GM12878 (cell line): ENCODE measurements around the gene ERFL. TPM values are rescaled to one million over a fixed set of nuclear protein-coding genes. Genes with fewer than 3 reads are reported as not detected.

Experiments
- BRCA1 ChIP-seq: IDR thresholded peaks from 2 replicates; pipeline ENCODE4 v1.6.1; 2011; ENCODE audit warnings: low read depth, low read length, improper control_type of control experiment
- EGR1 ChIP-seq, 2 experiments: IDR thresholded peaks; 1 replicate in 1 of 2; 2 replicates in 1 of 2; pipeline ENCODE4 v1.6.1; 2011 to 2012; ENCODE audit warnings: low read depth in 2 of 2, low read length in 2 of 2, borderline replicate concordance in 1 of 2, mild to moderate bottlenecking in 1 of 2, moderate library complexity in 1 of 2
- HSF1 ChIP-seq: fragments of 150-350 bp; IDR thresholded peaks from 2 replicates; pipeline ENCODE4 v1.6.1; 2014; ENCODE audit warnings: mild to moderate bottlenecking, low read depth, low read length
- MEF2A ChIP-seq: IDR thresholded peaks from 2 replicates; pipeline ENCODE4 v1.6.1; 2011; ENCODE audit warnings: low read depth, mild to moderate bottlenecking, low read length, moderate library complexity; ENCODE audit not compliant: insufficient read depth
- MLLT1 ChIP-seq: fragments of 450-650 bp; IDR thresholded peaks from 2 replicates; pipeline ENCODE4 v1.6.1; 2016; ENCODE audit warnings: mild to moderate bottlenecking
- NFYA ChIP-seq: IDR thresholded peaks from 2 replicates; pipeline ENCODE4 v1.6.1; 2011; ENCODE audit warnings: low read depth, mild to moderate bottlenecking, low read length, improper control_type of control experiment, borderline replicate concordance
- PAX5 ChIP-seq: IDR thresholded peaks from 2 replicates; pipeline ENCODE4 v1.6.1; 2011; ENCODE audit warnings: low read depth, low read length, borderline replicate concordance
- POLR2A ChIP-seq: IDR thresholded peaks from 2 replicates; pipeline ENCODE4 v1.6.1; 2011; ENCODE audit warnings: low read depth, mild to moderate bottlenecking, low read length
- PRDM15 ChIP-seq: fragments of 450-650 bp; formaldehyde crosslinking; IDR thresholded peaks from 2 replicates; pipeline ENCODE4 v1.4.0; 2020; ENCODE audit warnings: mild to moderate bottlenecking, moderate library complexity
- SMC3 ChIP-seq: IDR thresholded peaks from 2 replicates; pipeline ENCODE4 v1.6.1; 2011; ENCODE audit warnings: low read length, improper control_type of control experiment, borderline replicate concordance
- SPI1 ChIP-seq: IDR thresholded peaks from 2 replicates; pipeline ENCODE4 v1.6.1; 2011; ENCODE audit warnings: low read depth, mild to moderate bottlenecking, low read length, moderate library complexity, borderline replicate concordance; ENCODE audit not compliant: insufficient read depth
- STAT1 ChIP-seq: fragments of 450-650 bp; conservative IDR thresholded peaks from 2 replicates; pipeline ENCODE4 v1.6.1; 2014; ENCODE audit warnings: antibody characterized with exemption, mild to moderate bottlenecking
- TBL1XR1 ChIP-seq: IDR thresholded peaks from 2 replicates; pipeline ENCODE4 v1.6.1; 2012; ENCODE audit warnings: low read depth, low read length, improper control_type of control experiment
- TCF12 ChIP-seq: IDR thresholded peaks from 2 replicates; pipeline ENCODE4 v1.6.1; 2011; ENCODE audit warnings: low read depth, mild to moderate bottlenecking, low read length
- WRNIP1 ChIP-seq: IDR thresholded peaks from 2 replicates; pipeline ENCODE4 v1.6.1; 2011; ENCODE audit warnings: low read depth, low read length, improper control_type of control experiment, borderline replicate concordance
- ZNF592 ChIP-seq: fragments of 450-650 bp; IDR thresholded peaks from 2 replicates; pipeline ENCODE4 v1.6.1; 2017; ENCODE audit warnings: mild to moderate bottlenecking, moderate library complexity
- polyA plus RNA-seq, 11 experiments: library from polyadenylated mRNA; depleted of rRNA in 4 of 11; unstranded in 6 of 11; stranded (reverse) in 5 of 11; fragments of >200 nt; fragmentation: Nextera tagmentation in 4 of 11; fragmentation: Illumina TruSeq in 1 of 11; extraction: Ambion mirVana in 4 of 11; extraction: Trizol in 1 of 11; gene quantifications; 1 replicate in 1 of 11; 2 replicates in 10 of 11; pipeline versions ENCODE4 v1.2.1 to v1.2.3, GENCODE V29; 2011 to 2016; ENCODE audit warnings: inconsistent platforms in 2 of 11, missing spikeins in 2 of 11, low read depth in 1 of 11
- total RNA-seq, 4 experiments: library from RNA; depleted of rRNA in 3 of 4; stranded (reverse); fragments of >200 nt in 3 of 4; fragmentation: Illumina TruSeq in 1 of 4; extraction: Trizol in 1 of 4; gene quantifications; 2 replicates each; pipeline versions ENCODE4 v1.2.1 to v1.2.3, GENCODE V29; 2013 to 2021

The ERFL gene
- total and polyA plus RNA-seq, 10 of the 15 experiments (the other 5 are each of a cell fraction or from before 2014, with no cell fraction given), result 0.04 to 0.10 (median 0.05) TPM; not detected in 7

GRCh38 chr19:41883821-41884733 is 44.2 kb downstream of the ERFL start (continued):
- TF ChIP-seq STAT1 (no peak), TBL1XR1 (peak; percentile 54), SPI1 (no peak), PAX5 (peak; percentile 65; the same call in 1 of the 2 replicates), BRCA1 (no peak), ZNF592 (peak; percentile 82; the same call in 1 of the 2 replicates), TCF12 (0 out of 2 replicates have a peak, but pooled peaks have one; percentile 31), MLLT1 (peak; percentile 91), PRDM15 (no peak), SMC3 (peak; percentile 20; the same call in 1 of the 2 replicates), EGR1 (IDR thresholded peaks at IDR 0.05; ENCODE audit: borderline replicate concordance in 1 of 2, low read depth in 2 of 2, low read length in 2 of 2) (peak in 1 of 2 experiments; percentile 95; a peak in 2 of 3 replicates), POLR2A (peak; percentile 92), NFYA (no peak), MEF2A (peak; percentile 68; the same call in 1 of the 2 replicates), HSF1 (no peak), WRNIP1 (no peak)
